NCI-H2227 (cell line): ENCODE measurements around the gene IMPA2.
"Not testable (repeated sequence)": the region's sequence is repeated elsewhere in the genome, so short reads cannot be mapped to it uniquely, and the experiment has no call there.

Experiments used
- DNase-seq: peaks from one replicate; lab custom pipeline; 2025; ENCODE audit not compliant: unreplicated experiment; lab: John Stamatoyannopoulos, UW

Gene IMPA2

DNA sequence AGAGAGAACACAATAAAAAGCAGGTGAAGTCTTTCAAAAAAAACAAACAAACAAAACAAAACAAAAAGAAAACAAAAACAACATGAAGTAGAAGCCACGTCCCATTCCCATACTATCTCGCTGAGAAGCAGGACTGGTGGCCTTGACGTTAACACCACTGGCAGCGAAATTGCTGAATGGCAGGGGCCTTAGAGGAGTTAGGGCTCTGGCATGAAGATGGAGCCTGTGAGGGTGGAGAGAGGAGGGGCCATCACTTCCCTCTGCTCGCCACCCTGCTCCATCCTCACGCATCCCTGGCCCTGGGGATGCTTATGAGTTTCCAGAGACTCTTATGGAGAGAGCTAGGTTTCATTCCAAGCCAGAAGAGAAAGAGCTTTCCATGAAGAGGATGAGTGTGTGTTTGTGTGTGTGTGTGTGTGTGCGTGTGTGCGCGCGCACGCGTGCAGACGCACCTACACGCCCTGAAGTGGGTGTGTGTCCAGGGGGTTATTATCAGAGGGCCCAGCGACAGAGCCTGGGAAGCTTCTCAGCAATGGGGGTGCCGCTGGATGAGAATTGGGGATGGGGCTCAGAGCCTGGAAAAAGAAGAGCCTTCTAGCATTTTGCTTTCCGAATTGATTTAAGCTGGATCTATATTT is 20.4 kb upstream of the IMPA2 start:
- peak; percentile 86 for DNase-seq

- no peak for DNase-seq
These were observed 18.7 kb upstream of the IMPA2 start for GRCh38 chr18:11962597-11962996.

DNA sequence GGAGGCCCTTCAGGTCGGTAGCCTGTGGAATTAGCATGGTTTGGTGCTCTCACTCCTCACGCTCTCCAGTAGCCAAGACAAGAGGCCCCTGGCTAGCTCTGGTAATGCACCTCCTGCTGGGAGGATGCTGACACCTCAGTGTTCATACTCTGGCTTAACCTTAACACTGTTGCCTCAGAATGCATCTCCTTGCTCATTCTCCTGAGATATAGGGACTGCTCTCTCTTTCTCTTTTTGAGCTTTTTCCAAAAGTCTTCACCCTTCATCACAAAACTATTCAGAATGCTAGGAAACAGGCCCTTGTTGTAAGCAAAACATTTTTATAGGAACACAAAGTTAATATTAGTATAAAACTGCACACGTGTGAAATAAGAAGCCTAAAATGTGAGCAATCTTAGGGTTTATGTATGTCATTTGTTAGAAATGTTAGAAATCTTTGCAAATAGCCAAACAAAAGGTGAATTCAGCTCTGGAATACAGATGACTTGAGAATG is 17.3 kb upstream of the IMPA2 start:
- DNase-seq = peak; percentile 16

DNA sequence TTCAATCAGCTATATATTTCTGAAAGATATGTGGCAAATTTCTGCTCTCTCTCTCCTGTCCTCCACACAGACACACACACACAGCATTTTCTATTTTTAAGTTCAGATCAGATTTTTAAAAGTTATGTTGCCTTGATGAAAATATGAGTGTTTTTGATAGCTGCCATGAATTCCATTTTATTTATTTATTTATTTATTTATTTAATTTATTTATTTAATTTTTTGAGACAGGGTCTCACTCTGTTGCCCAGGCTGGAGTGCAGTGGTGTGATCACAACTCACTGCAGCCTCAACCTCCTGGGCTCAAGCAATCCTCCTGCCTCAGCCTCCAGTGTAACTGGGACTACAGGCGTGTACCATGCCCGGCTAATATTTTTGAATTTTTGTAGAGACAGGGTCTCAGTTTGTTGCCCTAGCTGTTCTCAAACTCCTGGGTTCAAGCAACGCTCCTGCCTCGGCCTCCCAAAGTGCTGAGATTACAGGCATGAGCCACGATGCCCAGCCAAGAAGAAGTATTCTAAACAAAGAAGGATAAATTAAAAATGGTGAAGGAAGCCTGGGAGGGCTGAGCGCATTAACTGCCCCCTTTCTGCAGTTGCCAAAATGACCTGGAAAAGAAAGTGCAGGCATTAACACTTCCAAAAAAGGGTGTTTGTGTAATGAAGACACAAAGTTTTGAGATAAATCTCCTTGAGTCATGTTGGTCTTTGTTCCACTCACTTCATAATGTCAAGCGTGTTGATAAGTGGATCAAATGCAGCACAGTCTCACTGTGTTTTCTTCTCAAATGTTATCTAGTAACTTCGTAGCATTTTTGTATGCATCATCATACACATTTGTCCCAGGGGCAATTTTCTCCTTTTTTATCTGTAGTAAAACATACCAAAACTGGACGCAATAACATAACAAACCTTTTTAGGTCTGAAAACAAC is 11.1 kb upstream of the IMPA2 start:
- DNase-seq = no peak

DNA sequence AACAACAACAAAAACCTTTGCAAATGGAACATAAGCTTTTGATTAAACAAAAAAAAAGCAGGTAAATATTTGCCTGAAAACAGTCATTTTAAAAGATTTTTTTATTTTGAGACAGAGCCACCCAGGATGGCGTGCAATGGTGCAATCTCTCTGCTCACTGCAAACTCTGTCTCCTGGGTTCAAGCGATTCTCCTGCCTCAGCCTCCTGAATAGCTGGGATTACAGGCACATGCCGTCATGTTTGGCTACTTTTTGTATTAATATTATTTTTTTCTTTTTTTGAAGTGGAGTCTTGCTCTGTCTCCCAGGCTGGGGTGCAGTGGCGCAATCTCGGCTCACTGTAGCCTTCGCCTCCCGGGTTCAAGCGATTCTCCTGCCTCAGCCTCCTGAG is 10.5 kb upstream of the IMPA2 start:
- not testable (repeated sequence) for DNase-seq

- no peak for DNase-seq
These were observed 8.7 kb upstream of the IMPA2 start for GRCh38 chr18:11972371-11973174.

DNA sequence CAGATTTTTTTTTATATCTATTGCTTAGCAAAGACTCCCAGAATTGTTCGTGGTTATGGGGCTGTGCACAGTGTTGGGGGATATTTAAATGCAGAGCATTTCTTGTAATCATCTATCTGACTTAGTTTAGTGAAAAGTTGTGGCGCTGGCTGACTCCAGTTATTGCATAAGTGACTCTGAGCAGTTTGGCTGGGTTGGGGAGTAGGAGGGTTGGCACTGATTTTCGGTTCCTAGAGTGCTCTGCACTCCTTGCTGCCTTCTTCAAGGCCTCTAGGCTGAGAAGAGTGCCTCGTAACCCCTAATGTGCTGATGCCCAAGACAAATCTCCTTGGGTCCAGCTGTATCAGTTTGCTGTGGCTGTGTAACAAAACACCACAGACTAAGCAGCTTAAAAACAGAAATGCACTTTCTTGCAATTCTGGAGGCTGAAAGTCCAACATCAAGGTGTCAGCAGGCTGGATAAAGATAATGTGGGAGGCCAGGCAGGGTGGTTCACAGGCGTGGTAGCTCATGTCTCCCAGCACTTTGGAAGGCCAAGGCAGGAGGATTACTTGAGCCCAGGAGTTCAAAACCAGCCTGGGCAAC is 6.5 kb upstream of the IMPA2 start:
- DNase-seq = no peak

- no peak for DNase-seq
These were observed 5.6 kb upstream of the IMPA2 start for GRCh38 chr18:11975723-11976122.

GRCh38 chr18:11976315-11977152 is 4.8 kb upstream of the IMPA2 start:
- DNase-seq = no peak

DNA sequence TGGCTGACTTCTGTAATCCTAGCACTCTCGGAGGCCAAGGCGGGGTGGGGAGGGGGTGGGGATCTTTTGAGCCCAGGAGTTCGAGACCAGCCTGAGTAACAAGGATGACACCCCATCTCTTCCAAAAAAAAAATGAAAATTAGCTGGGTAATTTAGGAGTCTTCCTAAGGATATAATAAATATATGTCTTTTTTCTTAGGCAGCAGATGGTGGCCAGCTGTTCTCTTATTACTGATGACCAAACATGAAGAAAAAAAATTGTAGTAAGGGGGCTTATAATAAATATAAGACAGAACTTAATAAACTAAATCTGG is 4.2 kb upstream of the IMPA2 start:
- DNase-seq = no peak

GRCh38 chr18:11978956-11979355 is 2.4 kb upstream of the IMPA2 start:
- DNase-seq = no peak

DNA sequence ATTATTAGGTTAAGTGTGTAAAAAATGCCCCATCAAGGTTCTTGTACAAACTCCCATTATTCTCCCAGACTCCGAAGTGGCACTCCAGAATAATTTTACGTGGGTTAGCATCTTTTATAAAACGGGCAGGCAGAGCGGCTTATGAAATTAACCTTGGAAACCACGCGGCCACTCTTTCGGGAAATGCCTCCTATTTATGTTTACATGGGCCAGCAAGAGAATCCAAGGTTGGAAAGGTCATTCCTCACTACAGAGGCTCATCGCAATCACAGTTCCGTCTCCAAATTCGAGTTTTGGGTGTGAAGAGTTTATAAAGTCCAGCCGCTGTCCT is 1.2 kb upstream of the IMPA2 start:
- no peak for DNase-seq

DNA sequence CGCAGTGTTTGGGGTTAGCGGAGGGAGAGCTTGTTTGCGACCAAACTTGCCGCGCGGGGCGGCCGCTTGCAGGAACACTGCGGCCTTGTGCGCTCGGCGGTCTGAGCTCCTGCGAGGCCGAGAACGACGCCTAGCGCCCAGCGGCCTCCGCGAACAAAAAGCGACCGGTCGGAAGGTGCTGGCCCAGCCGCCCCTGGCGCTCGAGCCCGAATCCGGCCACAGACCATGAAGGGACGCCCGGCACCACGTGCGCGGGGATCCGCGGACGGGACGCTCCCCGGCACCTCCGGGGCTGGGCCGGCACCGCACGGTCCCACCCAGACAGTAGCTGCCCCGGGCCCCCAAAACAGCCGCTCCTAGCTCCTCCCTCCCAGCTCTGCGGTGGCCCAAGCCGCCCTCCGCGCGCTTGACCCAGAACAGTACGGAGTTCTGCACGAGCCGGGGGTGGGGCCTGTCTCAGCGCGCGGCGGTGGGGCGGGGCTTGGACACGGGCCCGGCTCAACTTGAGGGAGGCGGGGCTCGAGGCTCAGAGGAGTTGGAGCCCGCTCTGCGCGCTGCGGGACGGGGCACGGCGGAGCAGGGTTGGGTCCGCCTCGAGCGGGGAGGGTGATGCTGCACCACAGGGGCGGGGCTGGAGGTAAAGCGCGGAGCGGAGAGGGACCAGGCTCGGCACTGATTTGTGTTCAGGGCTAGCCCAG is 664 bp upstream of the IMPA2 start:
- peak; percentile 99 for DNase-seq

GRCh38 chr18:11981543-11982366 is 448 bp downstream of the IMPA2 start:
- DNase-seq = peak; percentile 65

- no peak for DNase-seq
These were observed 1.7 kb downstream of the IMPA2 start for GRCh38 chr18:11982981-11983380.

DNA sequence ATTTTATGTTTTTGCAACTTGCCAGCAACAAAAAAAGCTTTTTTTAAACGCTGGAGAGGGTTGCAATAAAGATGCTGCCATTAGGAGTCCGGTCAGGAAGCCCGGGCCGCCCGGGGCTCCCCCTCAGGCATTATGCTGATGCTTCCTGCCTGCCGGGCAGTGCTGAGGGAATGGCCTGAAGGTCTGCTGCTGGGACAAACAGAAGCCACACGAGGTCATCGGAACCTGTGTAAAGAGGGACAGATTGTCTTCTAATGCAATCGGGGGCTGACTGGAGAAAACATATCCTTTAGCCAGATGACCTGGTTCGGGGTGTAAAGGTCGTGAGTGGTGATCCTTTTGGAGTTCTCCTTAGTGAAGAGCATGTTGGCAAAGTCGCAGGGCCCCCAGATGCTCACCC is 2.3 kb downstream of the IMPA2 start:
- no peak for DNase-seq

- DNase-seq = no peak
These were observed 2.8 kb downstream of the IMPA2 start for GRCh38 chr18:11984091-11984490.

GRCh38 chr18:11985586-11985985 is 4.3 kb downstream of the IMPA2 start:
- no peak for DNase-seq

DNA sequence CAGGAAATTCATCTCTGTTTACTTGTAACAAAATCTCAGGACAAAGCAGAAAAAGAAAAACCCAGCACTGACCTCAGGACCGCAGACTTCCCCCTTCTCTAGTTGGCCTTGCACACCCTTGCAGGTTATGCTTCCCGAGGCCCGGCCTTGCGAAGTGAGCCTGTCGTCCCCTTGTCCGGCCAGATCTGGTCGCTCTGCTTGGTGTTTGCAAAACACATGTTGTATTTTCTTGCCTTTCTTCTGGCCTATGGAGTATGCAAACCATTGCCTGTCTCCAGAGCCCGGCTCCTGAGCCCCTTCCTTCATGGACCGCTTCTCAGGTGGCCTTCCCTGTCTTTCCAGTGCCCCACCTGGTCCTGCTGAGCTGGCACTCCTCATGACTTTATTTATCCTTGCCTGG is 4.8 kb downstream of the IMPA2 start:
- no peak for DNase-seq
